Measurements from ENCODE around the gene ADGRB2.

DNA sequence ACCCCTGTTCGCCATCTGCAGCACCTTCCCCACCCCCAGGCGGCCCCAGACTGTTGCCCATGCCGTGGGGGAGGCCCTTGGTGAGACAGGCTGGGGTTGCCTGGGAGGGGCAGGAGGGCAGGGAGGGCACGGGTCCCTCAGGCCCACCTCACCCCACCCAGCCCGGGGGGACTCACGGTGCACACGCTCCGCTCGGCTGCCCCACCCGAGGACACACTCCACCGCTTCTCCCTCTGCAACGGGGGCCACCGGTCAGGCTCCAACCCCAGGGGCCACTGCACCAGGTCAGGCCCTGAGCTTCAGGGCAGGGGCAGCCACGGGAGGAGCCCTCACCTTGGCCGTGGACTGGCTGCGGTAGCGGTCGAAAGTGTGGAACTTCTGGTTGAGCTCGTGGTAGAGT, 36.3 kb downstream of the ADGRB2 start:
- no peak for TF ChIP-seq POLR2AphosphoS5 (IDR thresholded peaks at IDR 0.05; ENCODE audit: low read depth, low read length)
- TF ChIP-seq, protein P1, sequence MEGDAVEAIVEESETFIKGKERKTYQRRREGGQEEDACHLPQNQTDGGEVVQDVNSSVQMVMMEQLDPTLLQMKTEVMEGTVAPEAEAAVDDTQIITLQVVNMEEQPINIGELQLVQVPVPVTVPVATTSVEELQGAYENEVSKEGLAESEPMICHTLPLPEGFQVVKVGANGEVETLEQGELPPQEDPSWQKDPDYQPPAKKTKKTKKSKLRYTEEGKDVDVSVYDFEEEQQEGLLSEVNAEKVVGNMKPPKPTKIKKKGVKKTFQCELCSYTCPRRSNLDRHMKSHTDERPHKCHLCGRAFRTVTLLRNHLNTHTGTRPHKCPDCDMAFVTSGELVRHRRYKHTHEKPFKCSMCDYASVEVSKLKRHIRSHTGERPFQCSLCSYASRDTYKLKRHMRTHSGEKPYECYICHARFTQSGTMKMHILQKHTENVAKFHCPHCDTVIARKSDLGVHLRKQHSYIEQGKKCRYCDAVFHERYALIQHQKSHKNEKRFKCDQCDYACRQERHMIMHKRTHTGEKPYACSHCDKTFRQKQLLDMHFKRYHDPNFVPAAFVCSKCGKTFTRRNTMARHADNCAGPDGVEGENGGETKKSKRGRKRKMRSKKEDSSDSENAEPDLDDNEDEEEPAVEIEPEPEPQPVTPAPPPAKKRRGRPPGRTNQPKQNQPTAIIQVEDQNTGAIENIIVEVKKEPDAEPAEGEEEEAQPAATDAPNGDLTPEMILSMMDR (IDR thresholded peaks at IDR 0.05), result no peak
- TF ChIP-seq, protein P2, sequence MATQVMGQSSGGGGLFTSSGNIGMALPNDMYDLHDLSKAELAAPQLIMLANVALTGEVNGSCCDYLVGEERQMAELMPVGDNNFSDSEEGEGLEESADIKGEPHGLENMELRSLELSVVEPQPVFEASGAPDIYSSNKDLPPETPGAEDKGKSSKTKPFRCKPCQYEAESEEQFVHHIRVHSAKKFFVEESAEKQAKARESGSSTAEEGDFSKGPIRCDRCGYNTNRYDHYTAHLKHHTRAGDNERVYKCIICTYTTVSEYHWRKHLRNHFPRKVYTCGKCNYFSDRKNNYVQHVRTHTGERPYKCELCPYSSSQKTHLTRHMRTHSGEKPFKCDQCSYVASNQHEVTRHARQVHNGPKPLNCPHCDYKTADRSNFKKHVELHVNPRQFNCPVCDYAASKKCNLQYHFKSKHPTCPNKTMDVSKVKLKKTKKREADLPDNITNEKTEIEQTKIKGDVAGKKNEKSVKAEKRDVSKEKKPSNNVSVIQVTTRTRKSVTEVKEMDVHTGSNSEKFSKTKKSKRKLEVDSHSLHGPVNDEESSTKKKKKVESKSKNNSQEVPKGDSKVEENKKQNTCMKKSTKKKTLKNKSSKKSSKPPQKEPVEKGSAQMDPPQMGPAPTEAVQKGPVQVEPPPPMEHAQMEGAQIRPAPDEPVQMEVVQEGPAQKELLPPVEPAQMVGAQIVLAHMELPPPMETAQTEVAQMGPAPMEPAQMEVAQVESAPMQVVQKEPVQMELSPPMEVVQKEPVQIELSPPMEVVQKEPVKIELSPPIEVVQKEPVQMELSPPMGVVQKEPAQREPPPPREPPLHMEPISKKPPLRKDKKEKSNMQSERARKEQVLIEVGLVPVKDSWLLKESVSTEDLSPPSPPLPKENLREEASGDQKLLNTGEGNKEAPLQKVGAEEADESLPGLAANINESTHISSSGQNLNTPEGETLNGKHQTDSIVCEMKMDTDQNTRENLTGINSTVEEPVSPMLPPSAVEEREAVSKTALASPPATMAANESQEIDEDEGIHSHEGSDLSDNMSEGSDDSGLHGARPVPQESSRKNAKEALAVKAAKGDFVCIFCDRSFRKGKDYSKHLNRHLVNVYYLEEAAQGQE (IDR thresholded peaks at IDR 0.05; ENCODE audit: insufficient read depth in 1 of 2, low read depth in 2 of 2, low read length in 1 of 2), result no peak
- no peak for TF ChIP-seq SIN3A (IDR thresholded peaks at IDR 0.05; ENCODE audit: borderline replicate concordance, insufficient read depth, low read depth, low read length)
- TF ChIP-seq TCF7L2 (IDR thresholded peaks at IDR 0.05; ENCODE audit: low read depth, low read length), result no peak
